MM.1S (cell line): ENCODE data around the gene EML6.

Experiments used
- CTCF ChIP-seq: fragments of 300-600 bp; sonication (generic); IDR thresholded peaks from 2 replicates; pipeline ENCODE4 v1.5.1; 2016; ENCODE audit warnings: antibody characterized with exemption, low read length, mixed read lengths
- EZH2 ChIP-seq: fragments of 300-600 bp; sonication (generic); optimal IDR thresholded peaks from 2 replicates; pipeline ENCODE3; 2017; ENCODE audit warnings: low read depth, mild to moderate bottlenecking, antibody characterized with exemption, low read length, mixed read lengths
- EZH2phosphoT487 ChIP-seq: fragments of 300-600 bp; sonication (generic); IDR thresholded peaks from 2 replicates; pipeline ENCODE4 v1.6.1; 2018; ENCODE audit warnings: antibody characterized with exemption, low read length

DNA sequence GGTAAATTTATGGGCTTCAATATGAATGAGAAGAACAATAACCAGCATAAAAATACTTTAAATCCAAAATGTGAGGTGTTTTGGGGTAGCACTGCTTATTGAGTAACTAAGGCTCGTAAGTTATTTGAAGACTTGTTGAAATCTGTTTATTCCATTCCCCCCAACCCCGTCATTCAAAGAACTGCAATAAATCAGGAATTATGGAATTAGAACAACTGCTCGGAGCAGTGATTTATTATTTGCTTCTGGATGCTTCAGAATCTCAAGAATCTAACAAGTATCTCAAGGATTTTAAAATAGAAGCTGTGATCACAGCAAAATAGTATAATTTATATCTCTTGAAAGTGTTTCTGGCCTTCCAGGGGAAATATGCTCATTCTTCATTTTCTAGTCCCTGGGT, 86.8 kb downstream of the EML6 start:
- TF ChIP-seq CTCF: no peak
- TF ChIP-seq EZH2: no peak
- no peak for TF ChIP-seq EZH2phosphoT487
